IPS-11a (cell line): Measurements from ENCODE around the gene TBX15.
"Not testable (repeated sequence)": the region's sequence is repeated elsewhere in the genome, so short reads cannot be mapped to it uniquely, and the experiment has no call there.

ENCODE experiments used
- H3K4me3 ChIP-seq: one replicate; pipeline ENCODE4 v1.5.1; 2013; ENCODE audit warnings: low read depth, low read length, control low read depth

TBX15 gene

DNA sequence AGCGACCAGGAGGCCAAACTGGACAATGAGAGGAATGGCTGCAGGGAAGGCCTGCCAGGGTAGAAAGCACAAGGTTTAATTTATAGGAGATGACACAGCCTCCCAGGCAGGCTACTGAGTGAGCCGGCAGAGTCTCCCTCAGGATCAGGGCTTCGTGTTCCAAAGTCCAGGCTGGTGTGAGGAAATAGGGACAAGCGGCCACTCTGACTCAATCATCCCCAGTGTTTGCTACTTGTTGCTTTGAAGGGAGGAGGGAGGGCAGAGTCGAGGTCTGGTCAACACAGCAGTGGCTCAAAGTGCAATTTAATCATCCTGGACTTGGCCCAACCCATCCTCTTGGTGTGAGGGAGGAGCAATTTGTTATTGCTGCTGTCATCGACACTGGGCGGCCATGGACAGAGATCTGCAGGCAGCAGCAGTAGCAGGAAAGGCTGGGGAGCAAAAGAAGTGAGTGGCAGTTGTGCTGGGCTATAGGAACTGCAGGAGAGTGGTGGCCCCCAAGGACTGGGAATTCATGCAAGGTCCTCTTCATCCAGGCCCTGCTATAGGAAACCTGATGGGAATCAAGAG, 27.5 kb downstream of the TBX15 start:
- no peak overlapping the region for H3K4me3 ChIP-seq

DNA sequence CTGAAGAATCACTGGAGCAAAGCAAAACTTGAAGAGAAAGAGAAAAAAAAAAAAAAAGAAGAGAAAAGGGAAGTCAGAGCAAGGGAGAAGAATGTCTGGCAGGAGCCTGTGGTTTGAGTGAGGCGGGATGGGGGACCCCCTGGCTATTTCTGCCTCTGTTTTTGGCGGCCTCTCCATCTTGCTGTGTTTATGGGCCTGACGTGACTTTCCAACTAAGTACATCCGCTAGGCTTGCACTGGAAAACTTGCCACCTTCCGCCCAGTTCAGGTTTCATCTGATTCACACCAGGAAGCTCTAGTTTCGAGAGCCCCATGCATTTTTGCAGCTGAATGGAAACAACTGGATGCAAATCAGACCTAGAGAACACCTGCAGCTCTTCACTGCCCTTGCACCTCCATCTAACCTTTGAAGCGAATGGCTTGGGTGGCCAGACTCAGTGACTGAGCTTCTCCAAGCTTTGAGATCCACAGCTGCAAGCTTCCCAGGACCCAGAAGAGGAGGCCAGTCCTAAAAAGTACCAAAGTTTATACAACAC, 28.0 kb downstream of the TBX15 start:
- H3K4me3 ChIP-seq, result no peak overlapping the region

- H3K4me3 ChIP-seq, result no peak overlapping the region
Measured at GRCh38 chr1:118958937-118959631, 29.1 kb downstream of the TBX15 start.

DNA sequence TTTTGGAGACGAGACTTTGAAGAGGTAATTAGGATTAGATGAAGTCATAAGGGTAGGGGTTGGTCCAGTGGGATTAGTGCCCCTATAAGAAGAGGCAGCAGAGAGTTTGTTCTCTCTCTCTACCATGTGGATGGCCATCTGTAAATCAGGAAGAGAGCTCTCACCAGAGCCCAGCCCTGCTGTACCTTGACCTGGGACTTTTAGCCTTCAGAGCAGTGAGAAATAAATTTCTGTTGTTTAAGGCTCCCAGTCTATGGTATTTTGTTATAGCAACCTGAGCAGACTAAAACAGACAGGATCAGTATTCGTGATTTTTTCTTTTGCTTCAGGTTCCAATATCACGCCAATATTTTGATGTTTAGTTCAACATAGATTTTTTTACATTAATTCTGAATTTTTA, 30.0 kb downstream of the TBX15 start:
- H3K4me3 ChIP-seq, result no peak overlapping the region

- not testable (repeated sequence) for H3K4me3 ChIP-seq
Measured at GRCh38 chr1:118957579-118957978, 30.6 kb downstream of the TBX15 start.

- no peak overlapping the region for H3K4me3 ChIP-seq
Measured at GRCh38 chr1:118954301-118954905, 33.7 kb downstream of the TBX15 start.

DNA sequence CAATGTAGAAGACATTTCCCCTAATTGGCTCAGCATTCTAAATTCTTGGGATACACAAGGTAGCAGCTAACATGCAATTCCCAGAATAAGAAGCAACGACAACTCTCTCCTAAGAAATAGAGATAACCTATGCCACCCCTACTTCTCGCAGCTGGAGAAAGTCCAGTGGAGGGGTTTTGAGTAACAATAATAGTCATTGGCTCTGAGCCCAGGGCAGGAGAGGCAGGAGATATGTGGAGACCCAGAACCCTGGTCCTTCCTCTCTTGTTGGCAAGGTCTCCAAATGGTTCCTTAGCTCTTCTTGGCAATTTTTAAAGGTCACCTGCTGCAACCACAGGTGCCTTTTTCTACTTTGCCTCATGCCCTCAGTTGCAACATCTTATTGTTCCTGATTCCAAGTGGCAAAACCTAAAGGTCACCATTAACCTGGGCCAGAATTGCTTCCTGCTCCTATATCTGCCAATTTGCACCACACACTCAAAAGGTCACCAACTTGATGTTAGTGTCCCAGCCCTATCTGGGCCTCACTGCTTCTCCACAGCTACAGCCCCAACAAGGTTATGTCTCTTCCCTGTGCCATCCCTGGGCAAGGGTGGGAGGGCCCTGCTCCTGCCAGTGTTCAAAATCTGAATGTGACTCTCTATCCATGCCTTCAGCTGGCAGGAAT, 36.7 kb downstream of the TBX15 start:
- no peak overlapping the region for H3K4me3 ChIP-seq

DNA sequence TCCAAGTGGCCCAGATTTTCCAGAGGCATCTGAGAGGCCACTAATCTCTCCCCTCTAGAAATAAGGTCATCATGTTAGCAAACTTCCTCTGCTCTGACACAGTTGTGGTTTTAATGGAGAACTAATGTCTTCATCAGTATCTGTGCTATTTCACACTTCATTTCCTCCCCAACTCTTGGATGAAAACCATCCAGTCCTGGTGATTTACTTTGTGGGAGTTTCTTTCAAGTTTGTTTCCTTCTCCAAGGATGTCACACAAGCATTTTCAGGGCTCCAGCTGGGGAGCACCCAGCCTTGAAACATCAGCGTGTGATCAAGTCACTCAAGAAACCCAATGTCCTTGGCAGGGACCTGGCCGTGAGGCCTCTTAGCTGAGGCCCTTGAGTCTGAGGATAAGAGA, 38.8 kb downstream of the TBX15 start:
- H3K4me3 ChIP-seq, result no peak overlapping the region

DNA sequence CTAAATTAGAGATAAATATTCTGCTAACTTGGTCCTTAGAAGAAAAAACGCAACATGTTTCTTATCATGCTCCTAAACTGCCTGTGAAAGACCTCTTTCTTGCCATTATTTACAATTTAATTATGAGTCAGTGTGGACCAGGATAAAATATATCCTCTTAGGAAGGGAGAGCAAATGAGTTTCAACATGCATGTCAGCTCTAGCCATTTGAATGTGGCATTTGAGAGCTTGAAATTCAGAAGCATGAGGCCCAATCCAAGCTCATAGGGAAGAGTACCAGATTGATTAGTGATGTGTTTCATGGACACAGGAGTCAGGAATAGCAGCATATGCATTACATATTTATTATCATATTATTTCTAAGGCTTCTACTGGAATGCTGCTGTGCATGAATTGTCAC, 39.3 kb downstream of the TBX15 start:
- no peak overlapping the region for H3K4me3 ChIP-seq

DNA sequence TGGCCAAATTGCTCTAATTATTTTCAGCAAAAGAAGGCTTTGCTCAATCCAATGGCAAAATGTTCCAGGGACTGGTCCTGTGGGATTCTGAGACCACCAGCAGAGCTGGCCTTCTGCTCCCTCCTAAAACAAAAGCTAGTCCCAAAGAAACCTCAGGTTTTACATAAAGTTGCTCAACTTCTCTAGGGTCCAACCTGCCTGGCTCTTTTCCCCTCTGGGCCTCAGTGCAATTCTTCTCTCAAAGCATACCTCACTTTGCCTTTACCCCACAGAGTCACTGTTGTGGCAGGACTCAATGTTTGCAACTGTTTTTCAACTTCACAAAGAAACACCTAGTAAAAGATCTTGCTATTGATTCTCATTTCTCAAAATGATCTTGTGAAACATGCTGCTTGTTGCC, 39.8 kb downstream of the TBX15 start:
- H3K4me3 ChIP-seq, result no peak overlapping the region

DNA sequence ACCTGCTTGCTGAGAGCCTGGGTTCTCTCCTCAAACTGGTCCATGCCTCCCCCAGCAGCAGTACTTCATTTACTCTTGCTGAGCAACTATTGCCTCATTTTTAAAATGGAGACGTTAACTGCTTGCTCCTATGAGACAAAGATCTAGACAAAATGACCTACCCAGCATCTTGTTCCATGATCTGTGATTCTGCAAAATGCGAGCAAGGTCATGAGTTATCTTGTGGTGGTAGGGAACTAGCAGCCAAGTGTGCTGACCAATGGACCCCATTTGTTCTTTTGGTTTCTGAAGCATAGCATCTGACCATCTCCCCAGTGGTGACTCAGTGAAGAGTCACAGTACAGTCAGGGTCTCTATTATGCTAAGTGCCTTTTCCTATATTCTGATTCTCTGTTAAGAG, 40.4 kb downstream of the TBX15 start:
- H3K4me3 ChIP-seq, result no peak overlapping the region

GRCh38 chr1:118947003-118947765, 41.0 kb downstream of the TBX15 start:
- H3K4me3 ChIP-seq, result no peak overlapping the region

- no peak overlapping the region for H3K4me3 ChIP-seq
Measured at GRCh38 chr1:118945489-118945888, 42.7 kb downstream of the TBX15 start.

DNA sequence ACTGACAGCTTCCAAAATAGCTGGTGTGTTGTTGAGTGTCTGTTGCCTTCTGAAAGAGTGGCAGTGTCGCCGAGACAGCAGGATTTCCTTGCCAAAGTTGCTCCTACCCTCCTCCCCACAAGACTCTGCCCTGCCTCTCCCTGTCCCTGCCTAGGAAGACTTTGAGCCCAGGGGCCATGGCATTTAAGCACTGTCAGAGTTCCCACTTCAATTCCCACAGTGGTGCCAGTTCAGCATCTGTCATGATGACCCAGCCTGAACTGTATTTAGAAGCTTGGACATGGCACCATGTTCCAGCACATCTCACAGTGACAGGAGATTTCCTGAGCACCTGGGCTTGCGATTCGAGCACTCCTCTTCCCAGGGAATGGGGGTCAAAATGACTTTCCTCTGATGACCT, 43.6 kb downstream of the TBX15 start:
- H3K4me3 ChIP-seq, result no peak overlapping the region

DNA sequence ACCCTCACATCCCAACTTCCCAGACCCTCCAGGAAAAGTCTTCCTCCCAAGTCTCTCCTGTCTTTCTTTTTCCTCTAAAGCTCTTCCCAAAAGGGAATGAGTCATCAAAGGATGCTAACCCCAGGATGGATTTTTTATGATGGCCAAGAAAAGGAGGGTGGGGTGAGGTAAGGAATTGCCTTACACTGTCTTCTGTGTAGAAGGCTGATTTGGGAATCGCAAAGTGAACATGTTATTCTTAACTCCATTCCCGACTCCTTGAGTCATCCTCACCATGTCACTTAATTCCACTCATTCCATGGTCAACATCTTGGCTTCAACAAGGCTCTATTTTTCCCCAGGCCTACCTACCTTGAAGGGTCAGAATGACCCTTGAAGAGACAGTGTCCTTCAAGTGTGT, 44.0 kb downstream of the TBX15 start:
- H3K4me3 ChIP-seq, result no peak overlapping the region

DNA sequence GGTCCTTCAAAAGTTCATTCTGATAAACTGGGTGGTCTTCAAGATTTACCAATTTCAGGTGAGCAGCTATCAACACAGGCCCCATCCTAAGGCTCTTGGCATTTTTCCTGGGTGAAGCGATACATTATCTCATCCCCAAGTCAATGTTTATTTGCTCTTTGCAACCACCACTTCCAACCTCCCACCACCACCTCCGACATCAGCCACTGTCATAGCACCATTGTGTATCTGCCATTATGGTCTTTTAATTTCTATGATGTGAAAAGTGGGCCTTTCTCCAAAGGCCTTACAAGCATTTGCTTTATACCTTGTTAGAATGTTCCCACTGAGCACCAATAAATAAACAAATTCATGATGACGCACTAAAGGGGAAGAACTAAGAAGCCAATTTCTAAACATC, 47.2 kb downstream of the TBX15 start:
- H3K4me3 ChIP-seq, result no peak overlapping the region

DNA sequence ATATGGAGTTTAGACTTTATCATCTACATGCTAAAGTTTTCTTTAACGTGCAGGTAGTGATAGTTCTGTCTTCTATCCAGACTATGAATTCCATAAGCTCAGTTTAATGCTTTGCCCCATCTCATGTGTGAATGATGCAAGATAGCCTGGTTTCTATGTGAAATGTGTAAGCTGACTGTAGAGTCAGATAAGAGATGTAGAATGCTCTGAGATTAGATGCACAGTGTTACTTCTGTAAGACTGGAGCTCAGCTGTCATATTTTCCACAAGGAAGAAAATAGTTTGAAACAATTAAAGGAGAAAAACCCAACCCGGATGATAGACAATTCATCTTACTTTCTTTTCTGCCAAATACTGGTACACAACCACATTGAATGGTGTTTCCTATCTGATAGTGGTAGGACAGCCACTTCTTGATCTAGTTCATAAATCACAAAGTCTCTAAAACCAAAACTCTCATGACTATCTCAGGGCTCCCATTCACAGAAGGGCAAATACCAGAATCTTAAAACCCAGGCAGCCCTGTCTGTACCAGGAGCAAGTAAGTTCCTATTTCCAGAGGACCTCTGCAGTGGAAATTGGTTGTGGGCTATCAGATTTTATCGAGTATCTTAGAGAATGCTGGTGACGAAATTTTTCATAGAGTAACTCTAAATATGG, 50.6 kb downstream of the TBX15 start:
- no peak overlapping the region for H3K4me3 ChIP-seq

DNA sequence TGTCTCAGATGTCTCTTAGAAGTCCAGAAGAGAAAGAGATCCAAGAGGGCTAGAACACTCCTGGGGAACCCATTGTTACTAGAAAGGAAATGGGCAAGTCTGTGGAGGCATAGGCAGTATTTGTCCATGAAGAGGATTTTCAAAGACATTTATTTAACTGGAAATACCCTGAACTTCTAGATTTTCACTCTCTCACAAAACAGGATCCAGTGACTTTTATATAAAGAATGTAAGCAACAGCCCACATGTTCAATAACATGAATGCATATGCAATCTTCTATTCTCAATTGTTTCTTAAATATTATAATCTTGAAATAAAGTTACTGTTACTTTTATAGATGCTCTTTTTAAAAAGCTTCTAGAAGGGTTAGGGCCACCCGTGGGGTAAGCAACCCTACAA, 53.4 kb downstream of the TBX15 start:
- H3K4me3 ChIP-seq, result no peak overlapping the region

DNA sequence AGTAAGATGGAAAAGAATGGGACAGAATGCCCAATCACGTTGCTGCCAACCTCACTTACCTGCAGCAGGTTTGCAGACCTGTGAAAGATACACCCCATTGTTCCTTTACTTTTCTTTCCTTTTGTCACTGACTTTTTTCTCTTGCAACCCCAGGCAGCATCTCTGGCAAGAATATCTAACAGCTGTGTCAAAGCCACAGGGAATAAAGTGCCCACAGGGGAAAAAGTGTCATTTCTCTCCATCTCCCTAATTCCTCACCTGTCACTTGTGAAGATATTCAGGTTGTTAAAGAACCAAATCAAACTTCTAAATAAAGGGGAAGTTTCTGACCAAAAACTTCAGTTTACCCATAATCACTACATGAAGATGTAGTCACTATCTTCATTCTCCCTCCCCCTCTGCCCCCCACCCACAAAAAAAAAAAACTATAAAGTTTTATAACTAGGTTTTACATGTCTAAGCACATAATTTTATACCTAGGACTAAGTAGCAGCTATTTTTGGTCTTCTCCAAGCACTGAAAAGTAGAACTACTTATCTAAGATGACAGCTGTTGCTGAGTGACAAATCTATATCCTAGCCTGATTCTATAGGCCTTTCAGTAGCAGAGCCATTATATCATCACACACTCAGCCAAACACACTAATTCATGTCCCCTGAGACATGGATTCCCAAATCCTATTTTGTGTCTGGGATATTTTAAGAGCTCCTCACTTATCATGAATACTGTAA, 54.9 kb downstream of the TBX15 start:
- H3K4me3 ChIP-seq, result no peak overlapping the region

- H3K4me3 ChIP-seq, result no peak overlapping the region
Measured at GRCh38 chr1:118931876-118932275, 56.3 kb downstream of the TBX15 start.
